IMR-90 (cell line): Measurements from ENCODE around the gene HIGD2A. TPM values are rescaled to one million over a fixed set of nuclear protein-coding genes. Genes with fewer than 3 reads are reported as not detected.

Experiments used
- ATAC-seq: fragments of 200-7000 bp; cut with Tn5 transposase; 2 replicates; pipeline ENCODE4 v1.9.1; 2020; ENCODE audit warnings: low read depth, mild to moderate bottlenecking, moderate library complexity
- BruUV-seq: library from RNA; stranded (reverse); fragments of 400-500 nt; replicated peaks from 2 replicates; lab custom pipeline; 2021; lab: Mats Ljungman, UMichigan
- CTCF ChIA-PET: fragments of 300-600 bp; formaldehyde crosslinking; extraction: SDS; loops from one replicate; lab custom pipeline; 2021; ENCODE audit warnings: antibody characterized with exemption; lab: Yijun Ruan, JAX
- POLR2A ChIA-PET: fragments of 300-600 bp; sonication (Branson Sonifier 250); formaldehyde crosslinking; loops from one replicate; lab custom pipeline; 2022; ENCODE audit warnings: antibody characterized with exemption; ENCODE audit not compliant: unreplicated experiment; lab: Charles Lee
- DNase-seq: peaks from one replicate; pipeline ENCODE4 v3.0.0; 2013
- H2AFZ ChIP-seq: replicated peaks from 2 replicates; pipeline ENCODE3; 2013; ENCODE audit warnings: low read length, mild to moderate bottlenecking; ENCODE audit not compliant: poor library complexity
- H2AK5ac ChIP-seq: 2 replicates; pipeline ENCODE4 v1.6.1; 2013; ENCODE audit warnings: low read depth, low read length, inconsistent platforms
- H2AK9ac ChIP-seq: replicated peaks from 2 replicates; pipeline ENCODE3; 2013; ENCODE audit warnings: mild to moderate bottlenecking, low read depth, low read length, moderate library complexity; ENCODE audit not compliant: poor library complexity
- H2BK120ac ChIP-seq: 2 replicates; pipeline ENCODE4 v1.6.1; 2013; ENCODE audit warnings: low read depth, low read length, inconsistent platforms
- H2BK15ac ChIP-seq: 3 replicates; pipeline ENCODE4 v1.6.1; 2013; ENCODE audit warnings: low read depth, low read length, inconsistent platforms
- H2BK20ac ChIP-seq: 2 replicates; pipeline ENCODE4 v1.6.1; 2013; ENCODE audit warnings: low read depth, mild to moderate bottlenecking, inconsistent platforms, low read length, moderate library complexity
- H2BK5ac ChIP-seq: 2 replicates; pipeline ENCODE4 v1.6.1; 2013; ENCODE audit warnings: mild to moderate bottlenecking, low read depth, low read length, inconsistent platforms; ENCODE audit not compliant: poor library complexity, severe bottlenecking
- H3K14ac ChIP-seq: replicated peaks from 2 replicates; pipeline ENCODE4 v1.6.1; 2013; ENCODE audit warnings: low read depth, low read length, inconsistent platforms
- H3K18ac ChIP-seq: 2 replicates; pipeline ENCODE4 v1.6.1; 2013; ENCODE audit warnings: low read depth, low read length, control low read depth
- H3K23ac ChIP-seq: 2 replicates; pipeline ENCODE4 v1.6.1; 2013; ENCODE audit warnings: low read depth, low read length, inconsistent platforms
- H3K27ac ChIP-seq: 2 replicates; pipeline ENCODE4 v1.5.1; 2013; ENCODE audit warnings: mild to moderate bottlenecking, control low read depth, low read length; ENCODE audit not compliant: insufficient read depth
- H3K27me3 ChIP-seq: 2 replicates; pipeline ENCODE4 v1.6.1; 2013; ENCODE audit warnings: low read length; ENCODE audit not compliant: control insufficient read depth, insufficient read depth
- H3K36me3 ChIP-seq: 2 replicates; pipeline ENCODE4 v1.6.1; 2013; ENCODE audit warnings: low read length, mixed read lengths; ENCODE audit not compliant: control insufficient read depth, insufficient read depth
- H3K4ac ChIP-seq: 2 replicates; pipeline ENCODE4 v1.6.1; 2013; ENCODE audit warnings: low read depth, low read length, inconsistent platforms
- H3K4me1 ChIP-seq: 2 replicates; pipeline ENCODE4 v1.6.1; 2013; ENCODE audit warnings: low read length, mixed read lengths; ENCODE audit not compliant: control insufficient read depth, insufficient read depth
- H3K4me2 ChIP-seq: 2 replicates; pipeline ENCODE4 v1.6.1; 2013; ENCODE audit warnings: low read depth, mild to moderate bottlenecking, control low read depth, low read length, moderate library complexity
- H3K4me3 ChIP-seq: 2 replicates; pipeline ENCODE4 v1.5.1; 2013; ENCODE audit warnings: low read depth, mild to moderate bottlenecking, control low read depth, low read length, moderate library complexity; ENCODE audit not compliant: insufficient read depth
- H3K56ac ChIP-seq: 2 replicates; pipeline ENCODE4 v1.6.1; 2013; ENCODE audit warnings: low read length, inconsistent platforms; ENCODE audit not compliant: insufficient read depth; ENCODE audit errors: extremely low read depth
- H3K79me1 ChIP-seq, 2 experiments: 2 replicates each; pipeline ENCODE4 v1.6.1; 2013; ENCODE audit warnings: low read length in 2 of 2, inconsistent platforms in 1 of 2, low read depth in 1 of 2
- H3K9ac ChIP-seq: 2 replicates; pipeline ENCODE4 v1.6.1; 2013; ENCODE audit warnings: low read depth, low read length, control low read depth
- H3K9me1 ChIP-seq: 2 replicates; pipeline ENCODE4 v1.6.1; 2013; ENCODE audit warnings: low read length, inconsistent platforms; ENCODE audit not compliant: insufficient read depth
- H3K9me3 ChIP-seq: 2 replicates; pipeline ENCODE4 v1.6.1; 2013; ENCODE audit warnings: low read length; ENCODE audit not compliant: control insufficient read depth, insufficient read depth
- H4K20me1 ChIP-seq: 2 replicates; pipeline ENCODE4 v1.6.1; 2013; ENCODE audit warnings: low read length, inconsistent platforms; ENCODE audit not compliant: insufficient read depth
- H4K5ac ChIP-seq: 2 replicates; pipeline ENCODE4 v1.6.1; 2013; ENCODE audit warnings: mild to moderate bottlenecking, low read depth, low read length, control low read depth
- H4K8ac ChIP-seq, 2 experiments: 2 replicates each; pipeline ENCODE4 v1.6.1; 2013; ENCODE audit warnings: low read depth in 2 of 2, low read length in 2 of 2, control low read depth in 1 of 2, inconsistent platforms in 1 of 2
- H4K91ac ChIP-seq: 2 replicates; pipeline ENCODE4 v1.6.1; 2013; ENCODE audit warnings: low read depth, low read length, inconsistent platforms; ENCODE audit not compliant: insufficient read depth
- BHLHE40 ChIP-seq: fragments of 150-350 bp; IDR thresholded peaks from 2 replicates; pipeline ENCODE4 v1.6.1; 2016; ENCODE audit warnings: mild to moderate bottlenecking, low read depth, low read length
- CEBPB ChIP-seq: IDR thresholded peaks from 2 replicates; pipeline ENCODE4 v1.6.1; 2012; ENCODE audit warnings: low read depth, low read length, improper control_type of control experiment
- CHD1 ChIP-seq: IDR thresholded peaks from 2 replicates; pipeline ENCODE4 v1.6.1; 2012; ENCODE audit warnings: low read depth, low read length, improper control_type of control experiment
- FOS ChIP-seq: fragments of 150-350 bp; IDR thresholded peaks from 2 replicates; pipeline ENCODE4 v1.6.1; 2016; ENCODE audit warnings: low read depth, low read length
- MAFK ChIP-seq: IDR thresholded peaks from 2 replicates; pipeline ENCODE4 v1.6.1; 2012; ENCODE audit warnings: low read depth, low read length, improper control_type of control experiment
- MAZ ChIP-seq: IDR thresholded peaks from 2 replicates; pipeline ENCODE4 v1.6.1; 2012; ENCODE audit warnings: low read depth, mild to moderate bottlenecking, low read length, improper control_type of control experiment, moderate library complexity, borderline replicate concordance
- MXI1 ChIP-seq: IDR thresholded peaks from 2 replicates; pipeline ENCODE4 v1.6.1; 2012; ENCODE audit warnings: low read depth, mild to moderate bottlenecking, low read length, moderate library complexity, borderline replicate concordance
- NFE2L2 ChIP-seq: fragments of 150-350 bp; IDR thresholded peaks from 2 replicates; pipeline ENCODE4 v1.6.1; 2016; ENCODE audit warnings: low read depth, mild to moderate bottlenecking, low read length
- POLR2A ChIP-seq: IDR thresholded peaks from 2 replicates; pipeline ENCODE4 v1.6.1; 2012; ENCODE audit warnings: mild to moderate bottlenecking, low read depth, low read length
- RAD21 ChIP-seq: IDR thresholded peaks from 2 replicates; pipeline ENCODE4 v1.6.1; 2012; ENCODE audit warnings: low read length, improper control_type of control experiment
- RCOR1 ChIP-seq: IDR thresholded peaks from 2 replicates; pipeline ENCODE4 v1.6.1; 2012; ENCODE audit warnings: mild to moderate bottlenecking, low read length, improper control_type of control experiment; ENCODE audit not compliant: insufficient replicate concordance
- RFX5 ChIP-seq: IDR thresholded peaks from 2 replicates; pipeline ENCODE4 v1.8.0; 2012; ENCODE audit warnings: low read depth, mild to moderate bottlenecking, low read length, moderate library complexity
- SMC3 ChIP-seq: fragments of 150-350 bp; IDR thresholded peaks from 2 replicates; pipeline ENCODE4 v1.6.1; 2016; ENCODE audit warnings: low read depth, mild to moderate bottlenecking, antibody characterized with exemption, low read length, moderate library complexity
- WGBS, 2 experiments: methylation state at CpG; one replicate each; pipeline versions ENCODE4 v1.1.5 to v1.1.7; 2013; ENCODE audit warnings: missing lambda C conversion rate in 2 of 2; ENCODE audit not compliant: insufficient read length in 1 of 2; ENCODE audit errors: extremely low coverage in 2 of 2; 5-methylcytosine and 5-hydroxymethylcytosine counted together
- dilution Hi-C: fragments of 300-500 bp; cut with HindIII; formaldehyde crosslinking; loops from one replicate; pipeline ENCODE4 v1.14.3; 2018; ENCODE audit warnings: low sequenced_read_pairs; ENCODE audit not compliant: unreplicated experiment
- in situ Hi-C: fragments of 300-500 bp; cut with MboI; formaldehyde crosslinking; loops from 3 replicates; pipeline ENCODE4 v1.14.3; 2019; ENCODE audit warnings: low sequenced_read_pairs, inconsistent platforms, mixed read lengths
- intact Hi-C: fragments of 100-400 bp; cut with micrococcal nuclease; formaldehyde crosslinking; loops from 2 replicates; pipeline ENCODE4 v1.10.0; 2022
- polyA plus RNA-seq, 3 experiments: library from polyadenylated mRNA; depleted of rRNA; stranded (reverse); fragments of >200 nt; gene quantifications; 2 replicates each; pipeline ENCODE4 v1.2.3, GENCODE V29; 2012; ENCODE audit warnings: low replicate concordance in 1 of 3
- total RNA-seq: library from RNA; depleted of rRNA; stranded (reverse); fragments of >200 nt; gene quantifications from 2 replicates; pipeline ENCODE4 v1.2.3, GENCODE V29; 2012
- TF ChIP-seq, protein P1 (sequence below): conservative IDR thresholded peaks from 2 replicates; pipeline ENCODE4 v1.5.1; 2012; ENCODE audit warnings: mild to moderate bottlenecking, low read depth, low read length, improper control_type of control experiment
- TF ChIP-seq, protein P2 (sequence below): fragments of 150-350 bp; IDR thresholded peaks from 2 replicates; pipeline ENCODE4 v1.6.1; 2016; ENCODE audit warnings: low read depth, mild to moderate bottlenecking, low read length, moderate library complexity, borderline replicate concordance
- TF ChIP-seq, protein P3 (sequence below): fragments of 150-350 bp; IDR thresholded peaks from 2 replicates; pipeline ENCODE4 v1.6.1; 2017; ENCODE audit warnings: mild to moderate bottlenecking, antibody characterized with exemption, low read length, low read depth

HIGD2A gene
- total and polyA plus RNA-seq, 2 of the 4 experiments (the other 2 are of a cell fraction) = 35.0 to 131 TPM

DNA sequence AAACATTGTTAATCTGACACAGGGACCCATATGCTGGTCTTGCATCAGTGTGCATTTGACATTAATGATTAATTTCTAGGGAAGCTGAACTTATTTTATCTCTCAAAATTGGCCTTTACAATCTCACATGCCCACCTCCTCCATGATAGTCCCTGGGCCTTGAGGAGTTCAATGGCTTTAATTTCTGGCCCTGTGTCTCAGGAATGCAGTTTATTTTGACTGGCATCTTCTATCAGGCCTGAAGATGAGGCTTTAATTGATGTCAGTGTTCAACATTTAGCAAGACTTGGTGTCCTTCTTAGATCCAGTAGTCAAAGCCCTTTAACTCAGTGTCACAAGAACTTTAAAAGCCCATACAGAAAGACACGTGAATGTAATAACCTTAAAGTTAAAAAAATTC, 38.3 kb downstream of the HIGD2A start:
- H4K8ac ChIP-seq = no peak overlapping the region
- no peak overlapping the region for H3K56ac ChIP-seq
- peaks cover 2% of the 10 kb centered on the region; the same call in 1 of the 2 replicates for H3K27me3 ChIP-seq
- dilution Hi-C loops (no loop called here), intact Hi-C loops (no loop called here), in situ Hi-C loops (no loop called here)
- H4K5ac ChIP-seq = no peak overlapping the region
- H4K91ac ChIP-seq = no peak overlapping the region
- no peak overlapping the region for H3K18ac ChIP-seq
- CTCF ChIA-PET = no interaction called here
- H3K9me3 ChIP-seq = 0 out of 2 replicates have a peak, but pooled peaks cover 2% of the 10 kb centered on the region
- H3K27ac ChIP-seq = no peak overlapping the region
- no peak overlapping the region for H2BK15ac ChIP-seq
- no peaks in the 10 kb centered on the region for H3K79me1 ChIP-seq
- no peak overlapping the region for H3K4me2 ChIP-seq
- no peak overlapping the region for H3K14ac ChIP-seq
- H2BK5ac ChIP-seq = no peak overlapping the region
- no peak overlapping the region for H3K4ac ChIP-seq
- no peaks in the 10 kb centered on the region for H3K9me1 ChIP-seq
- no peaks in the 10 kb centered on the region for H3K4me1 ChIP-seq
- no peak overlapping the region for H3K9ac ChIP-seq
- no peak for DNase-seq
- H3K23ac ChIP-seq = no peak overlapping the region
- no CpG with 5 or more reads among the region's 1 CpG for WGBS, 2 experiments
- no peak overlapping the region for H3K4me3 ChIP-seq
- no peak overlapping the region for H2AK5ac ChIP-seq
- no peaks in the 10 kb centered on the region for H3K36me3 ChIP-seq
- no peak overlapping the region for H2BK20ac ChIP-seq
- H2AK9ac ChIP-seq = no peak overlapping the region
- no peak overlapping the region for H2BK120ac ChIP-seq
- POLR2A ChIA-PET = no interaction called here
- ATAC-seq = no peak
- H2AFZ ChIP-seq = no peak overlapping the region
- TF ChIP-seq RFX5 = no peak
- TF ChIP-seq NFE2L2 = no peak
- TF ChIP-seq CEBPB = no peak
- TF ChIP-seq, protein P1, sequence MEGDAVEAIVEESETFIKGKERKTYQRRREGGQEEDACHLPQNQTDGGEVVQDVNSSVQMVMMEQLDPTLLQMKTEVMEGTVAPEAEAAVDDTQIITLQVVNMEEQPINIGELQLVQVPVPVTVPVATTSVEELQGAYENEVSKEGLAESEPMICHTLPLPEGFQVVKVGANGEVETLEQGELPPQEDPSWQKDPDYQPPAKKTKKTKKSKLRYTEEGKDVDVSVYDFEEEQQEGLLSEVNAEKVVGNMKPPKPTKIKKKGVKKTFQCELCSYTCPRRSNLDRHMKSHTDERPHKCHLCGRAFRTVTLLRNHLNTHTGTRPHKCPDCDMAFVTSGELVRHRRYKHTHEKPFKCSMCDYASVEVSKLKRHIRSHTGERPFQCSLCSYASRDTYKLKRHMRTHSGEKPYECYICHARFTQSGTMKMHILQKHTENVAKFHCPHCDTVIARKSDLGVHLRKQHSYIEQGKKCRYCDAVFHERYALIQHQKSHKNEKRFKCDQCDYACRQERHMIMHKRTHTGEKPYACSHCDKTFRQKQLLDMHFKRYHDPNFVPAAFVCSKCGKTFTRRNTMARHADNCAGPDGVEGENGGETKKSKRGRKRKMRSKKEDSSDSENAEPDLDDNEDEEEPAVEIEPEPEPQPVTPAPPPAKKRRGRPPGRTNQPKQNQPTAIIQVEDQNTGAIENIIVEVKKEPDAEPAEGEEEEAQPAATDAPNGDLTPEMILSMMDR = no peak
- TF ChIP-seq MAZ = no peak
- TF ChIP-seq, protein P2, sequence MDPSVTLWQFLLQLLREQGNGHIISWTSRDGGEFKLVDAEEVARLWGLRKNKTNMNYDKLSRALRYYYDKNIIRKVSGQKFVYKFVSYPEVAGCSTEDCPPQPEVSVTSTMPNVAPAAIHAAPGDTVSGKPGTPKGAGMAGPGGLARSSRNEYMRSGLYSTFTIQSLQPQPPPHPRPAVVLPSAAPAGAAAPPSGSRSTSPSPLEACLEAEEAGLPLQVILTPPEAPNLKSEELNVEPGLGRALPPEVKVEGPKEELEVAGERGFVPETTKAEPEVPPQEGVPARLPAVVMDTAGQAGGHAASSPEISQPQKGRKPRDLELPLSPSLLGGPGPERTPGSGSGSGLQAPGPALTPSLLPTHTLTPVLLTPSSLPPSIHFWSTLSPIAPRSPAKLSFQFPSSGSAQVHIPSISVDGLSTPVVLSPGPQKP = no peak
- TF ChIP-seq SMC3 = no peak
- TF ChIP-seq CHD1 = no peak
- TF ChIP-seq MXI1 = no peak
- TF ChIP-seq, protein P3, sequence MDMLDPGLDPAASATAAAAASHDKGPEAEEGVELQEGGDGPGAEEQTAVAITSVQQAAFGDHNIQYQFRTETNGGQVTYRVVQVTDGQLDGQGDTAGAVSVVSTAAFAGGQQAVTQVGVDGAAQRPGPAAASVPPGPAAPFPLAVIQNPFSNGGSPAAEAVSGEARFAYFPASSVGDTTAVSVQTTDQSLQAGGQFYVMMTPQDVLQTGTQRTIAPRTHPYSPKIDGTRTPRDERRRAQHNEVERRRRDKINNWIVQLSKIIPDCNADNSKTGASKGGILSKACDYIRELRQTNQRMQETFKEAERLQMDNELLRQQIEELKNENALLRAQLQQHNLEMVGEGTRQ = no peak
- no peak for TF ChIP-seq BHLHE40
- TF ChIP-seq RCOR1 = no peak
- TF ChIP-seq POLR2A = no peak
- TF ChIP-seq RAD21 = no peak
- TF ChIP-seq FOS = no peak
- TF ChIP-seq MAFK = no peak
- H4K20me1 ChIP-seq = no peaks in the 10 kb centered on the region
- no TSS peak for BruUV-seq
